ENCODE results near the gene C19orf18.

The C19orf18 gene

GRCh38 chr19:57974434-57974833 lies at the start of gene C19orf18:
TSS of gene C19orf18 (minus strand) at chr19:57974534. CDS start at chr19:57974432, 102 bp downstream.
- Histone ChIP-seq H3K9me3 (peaks cover 53% of the 10 kb centered on the region), H3K4me1 (ENCODE audit: control insufficient read depth in 1 of 2, insufficient read depth in 1 of 2, low read depth in 1 of 2, low read length in 1 of 2) (no peaks in the 10 kb centered on the region), H3K4me3 (ENCODE audit: low read depth in 1 of 2, low read length in 1 of 2) (no peak within 1 kb of the TSS), H3K36me3 (no peaks in the 10 kb centered on the region), H3K27ac (no peak within 1 kb of the TSS), H3K27me3 (no peaks in the 10 kb centered on the region)
- TF ChIP-seq CTCF (IDR thresholded peaks at IDR 0.05): no peak

- no peaks in the 10 kb centered on the region for H3K27me3 ChIP-seq
- H3K9me3 ChIP-seq: no peaks in the 10 kb centered on the region
- H3K4me3 ChIP-seq (ENCODE audit: low read depth in 1 of 2, low read length in 1 of 2): no peak overlapping the region
- no peaks in the 10 kb centered on the region for H3K36me3 ChIP-seq
- H3K27ac ChIP-seq: no peak overlapping the region
- H3K4me1 ChIP-seq (ENCODE audit: control insufficient read depth in 1 of 2, insufficient read depth in 1 of 2, low read depth in 1 of 2, low read length in 1 of 2): no peaks in the 10 kb centered on the region
- no peak for TF ChIP-seq CTCF (IDR thresholded peaks at IDR 0.05)
Observed at GRCh38 chr19:58022283-58022660, 47.9 kb upstream of the C19orf18 start.

GRCh38 chr19:58021541-58022282 lies 47.4 kb upstream of the C19orf18 start:
- no peaks in the 10 kb centered on the region for H3K4me1 ChIP-seq (ENCODE audit: control insufficient read depth in 1 of 2, insufficient read depth in 1 of 2, low read depth in 1 of 2, low read length in 1 of 2)
- H3K4me3 ChIP-seq (ENCODE audit: low read depth in 1 of 2, low read length in 1 of 2): no peak overlapping the region
- TF ChIP-seq CTCF (IDR thresholded peaks at IDR 0.05): no peak
- no peaks in the 10 kb centered on the region for H3K27me3 ChIP-seq
- H3K9me3 ChIP-seq: no peaks in the 10 kb centered on the region
- no peaks in the 10 kb centered on the region for H3K36me3 ChIP-seq
- no peak overlapping the region for H3K27ac ChIP-seq

- H3K27ac ChIP-seq: no peak overlapping the region
- no peak for TF ChIP-seq CTCF (IDR thresholded peaks at IDR 0.05)
- H3K9me3 ChIP-seq: no peaks in the 10 kb centered on the region
- H3K4me1 ChIP-seq (ENCODE audit: control insufficient read depth in 1 of 2, insufficient read depth in 1 of 2, low read depth in 1 of 2, low read length in 1 of 2): no peaks in the 10 kb centered on the region
- no peak overlapping the region for H3K4me3 ChIP-seq (ENCODE audit: low read depth in 1 of 2, low read length in 1 of 2)
- H3K27me3 ChIP-seq: no peaks in the 10 kb centered on the region
- H3K36me3 ChIP-seq: no peaks in the 10 kb centered on the region
Observed at GRCh38 chr19:58020129-58020528, 45.8 kb upstream of the C19orf18 start.

- Histone ChIP-seq H3K27ac (no peak overlapping the region), H3K4me3 (ENCODE audit: low read depth in 1 of 2, low read length in 1 of 2) (no peak overlapping the region), H3K36me3 (no peaks in the 10 kb centered on the region), H3K4me1 (ENCODE audit: control insufficient read depth in 1 of 2, insufficient read depth in 1 of 2, low read depth in 1 of 2, low read length in 1 of 2) (peaks cover 9 to 11% of the 10 kb centered on the region in 2 experiments), H3K27me3 (peaks cover 19% of the 10 kb centered on the region), H3K9me3 (no peaks in the 10 kb centered on the region)
- no peak for TF ChIP-seq CTCF (IDR thresholded peaks at IDR 0.05)
Observed at GRCh38 chr19:58014141-58014540, 39.8 kb upstream of the C19orf18 start.
